ENCODE measurements around the gene SHH. TPM values are rescaled to one million over a fixed set of nuclear protein-coding genes. Genes with fewer than 3 reads are reported as not detected.
A peak's percentile ranks its signal among the peaks of the same experiment; 100 is the strongest.

SHH gene
- total and polyA plus RNA-seq, 2 of the 13 experiments (the other 11 are each of a cell fraction or from before 2014, with no cell fraction given): 1.9 to 3.4 TPM

GRCh38 chr7:155808549-155809331 lies 3.5 kb downstream of the SHH start (continued):
- TF ChIP-seq MLXIP (CRISPR knock-in tag; IDR thresholded peaks at IDR 0.05; ENCODE audit: borderline replicate concordance) (peak; percentile 64; the same call in 1 of the 2 replicates), ZNF761 (CRISPR knock-in tag; conservative IDR thresholded peaks at IDR 0.05) (0 out of 2 replicates have a peak, but pooled peaks have one; percentile 38), SIN3B (IDR thresholded peaks at IDR 0.05; ENCODE audit: low read length) (no peak), EP300 (IDR thresholded peaks at IDR 0.05; ENCODE audit: low read depth in 2 of 2, low read length in 2 of 2) (no peak), EP300 (CRISPR knock-in tag; IDR thresholded peaks at IDR 0.05; ENCODE audit: borderline replicate concordance) (no peak), ZFY (CRISPR knock-in tag; IDR thresholded peaks at IDR 0.05) (peak; percentile 75), RARA (CRISPR knock-in tag; IDR thresholded peaks at IDR 0.05) (no peak), MXI1 (IDR thresholded peaks at IDR 0.05; ENCODE audit: borderline replicate concordance, low read depth, low read length) (peak; percentile 13; the same call in 1 of the 3 replicates), ZNF841 (CRISPR knock-in tag; IDR thresholded peaks at IDR 0.05; ENCODE audit: borderline replicate concordance) (no peak), ZNF501 (CRISPR knock-in tag; IDR thresholded peaks at IDR 0.05) (peak; percentile 55; the same call in 1 of the 2 replicates), ZMYM4 (CRISPR knock-in tag; IDR thresholded peaks at IDR 0.05) (0 out of 2 replicates have a peak, but pooled peaks have one; percentile 40), PATZ1 (CRISPR knock-in tag; IDR thresholded peaks at IDR 0.05) (peak; percentile 43), GLMP (CRISPR knock-in tag; IDR thresholded peaks at IDR 0.05; ENCODE audit: borderline replicate concordance) (no peak), ZNF790 (CRISPR knock-in tag; IDR thresholded peaks at IDR 0.05; ENCODE audit: borderline replicate concordance) (no peak), ZNF326 (CRISPR knock-in tag; IDR thresholded peaks at IDR 0.05; ENCODE audit: borderline replicate concordance) (no peak), PAWR (CRISPR knock-in tag; IDR thresholded peaks at IDR 0.05; ENCODE audit: borderline replicate concordance) (no peak), NBN (conservative IDR thresholded peaks at IDR 0.05) (no peak), ZNF34 (CRISPR knock-in tag; IDR thresholded peaks at IDR 0.05; ENCODE audit: borderline replicate concordance) (no peak), NR2F2 (IDR thresholded peaks at IDR 0.05; ENCODE audit: borderline replicate concordance, low read depth) (no peak), ZC3H4 (CRISPR knock-in tag; IDR thresholded peaks at IDR 0.05; ENCODE audit: borderline replicate concordance) (no peak), HNRNPL (IDR thresholded peaks at IDR 0.05; ENCODE audit: low read depth, low read length) (peak; percentile 76; the same call in 1 of the 2 replicates)
- TF ChIP-seq, protein P1, sequence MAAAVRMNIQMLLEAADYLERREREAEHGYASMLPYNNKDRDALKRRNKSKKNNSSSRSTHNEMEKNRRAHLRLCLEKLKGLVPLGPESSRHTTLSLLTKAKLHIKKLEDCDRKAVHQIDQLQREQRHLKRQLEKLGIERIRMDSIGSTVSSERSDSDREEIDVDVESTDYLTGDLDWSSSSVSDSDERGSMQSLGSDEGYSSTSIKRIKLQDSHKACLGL (CRISPR knock-in tag; IDR thresholded peaks at IDR 0.05): 0 out of 2 replicates have a peak, but pooled peaks have one; percentile 45
- TF ChIP-seq, protein P2, sequence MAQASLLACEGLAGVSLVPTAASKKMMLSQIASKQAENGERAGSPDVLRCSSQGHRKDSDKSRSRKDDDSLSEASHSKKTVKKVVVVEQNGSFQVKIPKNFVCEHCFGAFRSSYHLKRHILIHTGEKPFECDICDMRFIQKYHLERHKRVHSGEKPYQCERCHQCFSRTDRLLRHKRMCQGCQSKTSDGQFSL (CRISPR knock-in tag; IDR thresholded peaks at IDR 0.05): 0 out of 2 replicates have a peak, but pooled peaks have one; percentile 30

Measured in HepG2 (cell line).